HCT116 (cell line): Measurements from ENCODE around the gene FAM83F. TPM values are rescaled to one million over a fixed set of nuclear protein-coding genes. Genes with fewer than 3 reads are reported as not detected.

Experiments
- ATAC-seq: fragments of 200-7000 bp; cut with Tn5 transposase; 2 replicates; pipeline ENCODE4 v1.9.1; 2020; ENCODE audit warnings: mild to moderate bottlenecking, moderate library complexity
- BruUV-seq: library from RNA; stranded (reverse); fragments of 400-500 nt; replicated peaks from 2 replicates; lab custom pipeline; 2021; lab: Mats Ljungman, UMichigan
- CTCF ChIA-PET: fragments of 300-600 bp; sonication (Branson Sonifier 250); formaldehyde crosslinking; loops from one replicate; lab custom pipeline; 2021; ENCODE audit warnings: antibody characterized with exemption; lab: Charles Lee
- POLR2A ChIA-PET: fragments of 300-600, 350-600 bp; sonication (Branson Sonifier 250); formaldehyde crosslinking; loops from one replicate; lab custom pipeline; 2021; ENCODE audit warnings: antibody characterized with exemption; lab: Charles Lee
- RAD21 ChIA-PET, 2 experiments: fragments of 300-600 bp; sonication (Branson Sonifier 250); formaldehyde crosslinking; loops; one replicate each; lab custom pipeline; 2023; ENCODE audit warnings: low total read pairs in 2 of 2; ENCODE audit not compliant: uncharacterized antibody in 2 of 2, unreplicated experiment in 2 of 2, low non-redundant PET in 1 of 2; lab: Charles Lee
- DNase-seq: peaks from one replicate; pipeline ENCODE4 v3.0.0-alpha.2; 2010; ENCODE audit warnings: low read depth, low spot score
- H2AFZ ChIP-seq: fragments of 200-600 bp; shearing (Covaris generic), sonication (generic); 2 replicates; pipeline ENCODE4 v1.6.1; 2017; ENCODE audit warnings: low read depth, mixed run types, mixed read lengths, antibody characterized with exemption, low read length; ENCODE audit not compliant: poor library complexity, severe bottlenecking
- H3K27ac ChIP-seq: 2 replicates; pipeline ENCODE4 v1.5.1; 2012; ENCODE audit warnings: low read depth, low read length
- H3K27me3 ChIP-seq: fragments of 200-600 bp; sonication (generic); 2 replicates; pipeline ENCODE4 v1.6.1; 2016; ENCODE audit warnings: mixed run types, low read length, mixed read lengths; ENCODE audit not compliant: insufficient read depth
- H3K36me3 ChIP-seq, 2 experiments: fragments of 200-500 bp in 1 of 2; fragments of 200-600 bp in 1 of 2; sonication (Bioruptor generic) in 1 of 2; sonication (generic) in 1 of 2; 2 replicates each; pipeline versions ENCODE4 v1.5.1 to v1.6.1; 2014 to 2016; ENCODE audit warnings: low read length in 2 of 2, inconsistent platforms in 1 of 2, mixed read lengths in 1 of 2, mixed run types in 1 of 2; ENCODE audit not compliant: insufficient read depth in 2 of 2, control insufficient read depth in 1 of 2
- H3K4me1 ChIP-seq, 2 experiments: fragments of 200-600 bp in 1 of 2; sonication (generic) in 1 of 2; 2 replicates each; pipeline versions ENCODE4 v1.5.1 to v1.6.1; 2012 to 2017; ENCODE audit warnings: low read length in 2 of 2, inconsistent platforms in 1 of 2, mild to moderate bottlenecking in 1 of 2, mixed read lengths in 1 of 2, mixed run types in 1 of 2, moderate library complexity in 1 of 2; ENCODE audit not compliant: insufficient read depth in 2 of 2, control insufficient read depth in 1 of 2
- H3K4me2 ChIP-seq: fragments of 200-600 bp; sonication (generic); 2 replicates; pipeline ENCODE4 v1.6.1; 2017; ENCODE audit warnings: mixed run types, low read length, mixed read lengths
- H3K4me3 ChIP-seq, 2 experiments: fragments of 200-600 bp in 1 of 2; sonication (generic) in 1 of 2; replicated peaks in 1 of 2; 2 replicates each; pipeline ENCODE4 v1.5.1; 2011 to 2016; ENCODE audit warnings: low read length in 2 of 2, control low read depth in 1 of 2, low read depth in 1 of 2, mild to moderate bottlenecking in 1 of 2, mixed read lengths in 1 of 2, mixed run types in 1 of 2
- H3K79me2 ChIP-seq: fragments of 200-600 bp; sonication (generic); 2 replicates; pipeline ENCODE4 v1.6.1; 2017; ENCODE audit warnings: mild to moderate bottlenecking, mixed run types, low read length, moderate library complexity, mixed read lengths; ENCODE audit not compliant: insufficient read depth
- H3K9ac ChIP-seq: fragments of 200-600 bp; sonication (generic); 2 replicates; pipeline ENCODE4 v1.6.1; 2016; ENCODE audit warnings: low read length, mixed read lengths
- H3K9me2 ChIP-seq: fragments of 200-600 bp; sonication (generic), shearing (Covaris generic); 2 replicates; pipeline ENCODE4 v1.6.1; 2017; ENCODE audit warnings: mixed run types, mild to moderate bottlenecking, moderate library complexity; ENCODE audit not compliant: insufficient read depth
- H3K9me3 ChIP-seq, 2 experiments: fragments of 200-500 bp in 1 of 2; fragments of 200-600 bp in 1 of 2; sonication (Bioruptor generic) in 1 of 2; sonication (generic) in 1 of 2; 2 replicates each; pipeline ENCODE4 v1.6.1; 2014 to 2017; ENCODE audit warnings: low read length in 2 of 2, mixed read lengths in 2 of 2, inconsistent platforms in 1 of 2, low read depth in 1 of 2, mild to moderate bottlenecking in 1 of 2, mixed run types in 1 of 2, moderate library complexity in 1 of 2; ENCODE audit not compliant: control insufficient read depth in 1 of 2, insufficient read depth in 1 of 2
- H4K20me1 ChIP-seq: fragments of 200-600 bp; sonication (generic), shearing (Covaris generic); 2 replicates; pipeline ENCODE4 v1.6.1; 2017; ENCODE audit warnings: mixed run types, mild to moderate bottlenecking, moderate library complexity; ENCODE audit not compliant: insufficient read depth
- ATF3 ChIP-seq: IDR thresholded peaks from 2 replicates; pipeline ENCODE4 v1.6.1; 2012
- CBX3 ChIP-seq: IDR thresholded peaks from 2 replicates; pipeline ENCODE4 v1.6.1; 2012; ENCODE audit warnings: low read depth
- CEBPB ChIP-seq: IDR thresholded peaks from 2 replicates; pipeline ENCODE4 v1.6.1; 2012; ENCODE audit warnings: low read depth
- CTCF ChIP-seq, 3 experiments: fragments of 200-600 bp in 1 of 3; sonication (generic) in 1 of 3; IDR thresholded peaks in 2 of 3; conservative IDR thresholded peaks in 1 of 3; 2 replicates each; pipeline ENCODE4 v1.5.1; 2012 to 2017; ENCODE audit warnings: low read depth in 2 of 3, low read length in 2 of 3, antibody characterized with exemption in 1 of 3, borderline replicate concordance in 1 of 3, control low read depth in 1 of 3, mild to moderate bottlenecking in 1 of 3, mixed read lengths in 1 of 3, mixed run types in 1 of 3, moderate library complexity in 1 of 3; ENCODE audit not compliant: insufficient read depth in 1 of 3
- EGR1 ChIP-seq: IDR thresholded peaks from 2 replicates; pipeline ENCODE4 v1.6.1; 2012; ENCODE audit warnings: low read depth
- EZH2phosphoT487 ChIP-seq: fragments of 200-600 bp; IDR thresholded peaks from 2 replicates; pipeline ENCODE4 v1.6.1; 2018; ENCODE audit warnings: antibody characterized with exemption, borderline replicate concordance
- FOSL1 ChIP-seq: IDR thresholded peaks from 2 replicates; pipeline ENCODE4 v1.6.1; 2012; ENCODE audit warnings: low read depth
- JUND ChIP-seq: IDR thresholded peaks from 2 replicates; pipeline ENCODE4 v1.6.1; 2012
- MAX ChIP-seq: IDR thresholded peaks from 2 replicates; pipeline ENCODE4 v1.6.1; 2012
- POLR2A ChIP-seq: IDR thresholded peaks from 2 replicates; pipeline ENCODE4 v1.7.0; 2011; ENCODE audit warnings: borderline replicate concordance; ENCODE audit not compliant: insufficient read depth, insufficient read length; ENCODE audit errors: extremely low read depth
- POLR2AphosphoS5 ChIP-seq: IDR thresholded peaks from 2 replicates; pipeline ENCODE4 v1.6.1; 2011; ENCODE audit warnings: mild to moderate bottlenecking, low read depth, low read length, moderate library complexity
- RAD21 ChIP-seq: IDR thresholded peaks from 2 replicates; pipeline ENCODE4 v1.6.1; 2012; ENCODE audit warnings: low read depth, mild to moderate bottlenecking
- REST ChIP-seq: IDR thresholded peaks from 2 replicates; pipeline ENCODE4 v1.6.1; 2012; ENCODE audit warnings: low read depth
- SIN3A ChIP-seq: IDR thresholded peaks from 2 replicates; pipeline ENCODE4 v1.6.1; 2012; ENCODE audit warnings: low read depth
- SP1 ChIP-seq: IDR thresholded peaks from 2 replicates; pipeline ENCODE4 v1.6.1; 2012; ENCODE audit warnings: low read depth
- SRF ChIP-seq: IDR thresholded peaks from 2 replicates; pipeline ENCODE4 v1.6.1; 2012; ENCODE audit warnings: low read depth
- TCF7L2 ChIP-seq: IDR thresholded peaks from 2 replicates; pipeline ENCODE4 v1.7.0; 2011; ENCODE audit warnings: borderline replicate concordance, inconsistent platforms; ENCODE audit not compliant: insufficient read depth, insufficient read length; ENCODE audit errors: extremely low read depth
- ZBTB33 ChIP-seq: IDR thresholded peaks from 2 replicates; pipeline ENCODE4 v1.6.1; 2011; ENCODE audit warnings: mild to moderate bottlenecking, low read length, moderate library complexity; ENCODE audit not compliant: insufficient replicate concordance; ENCODE audit errors: extremely low read depth
- ZNF274 ChIP-seq: fragments of 200-500 bp; sonication (Bioruptor generic); IDR thresholded peaks from 2 replicates; pipeline ENCODE4 v1.6.1; 2014; ENCODE audit warnings: mild to moderate bottlenecking, low read depth, low read length, inconsistent platforms
- intact Hi-C: fragments of 100-400 bp; cut with micrococcal nuclease; formaldehyde crosslinking; loops from 2 replicates; pipeline ENCODE4 v1.10.0; 2022
- total RNA-seq: library from RNA; stranded (reverse); gene quantifications from one replicate; pipeline ENCODE4 v1.2.1, GENCODE V29; 2021; ENCODE audit not compliant: unreplicated experiment

FAM83F gene
- total RNA-seq, 1 experiment from 2014 or later = 24.5 TPM

- ATAC-seq (no peak), DNase-seq (no peak)
- POLR2A ChIA-PET = no interaction called here
- CTCF ChIA-PET = no interaction called here
- intact Hi-C loops = no loop called here
- Histone ChIP-seq H3K4me2 (no peak overlapping the region), H3K79me2 (no peaks in the 10 kb centered on the region), H3K4me1 (no peaks in the 10 kb centered on the region), H3K27me3 (peaks cover 33% of the 10 kb centered on the region; the same call in 1 of the 2 replicates), H3K36me3 (no peaks in the 10 kb centered on the region), H3K27ac (no peak overlapping the region), H4K20me1 (no peaks in the 10 kb centered on the region), H3K9me2 (no peaks in the 10 kb centered on the region), H3K9ac (no peak overlapping the region), H2AFZ (no peak overlapping the region), H3K9me3 (no peaks in the 10 kb centered on the region), H3K4me3 (no peak overlapping the region)
- BruUV-seq = no TSS peak
- TF ChIP-seq JUND (no peak), SIN3A (no peak), ATF3 (no peak), RAD21 (no peak), CEBPB (no peak), FOSL1 (no peak), REST (no peak), CTCF (IDR thresholded peaks at IDR 0.05 in 2 of 3, conservative IDR thresholded peaks at IDR 0.05 in 1 of 3; ENCODE audit: borderline replicate concordance in 1 of 3, insufficient read depth in 1 of 3, low read depth in 2 of 3, low read length in 2 of 3) (no peak), EZH2phosphoT487 (no peak), ZNF274 (no peak), POLR2A (no peak), SP1 (no peak), ZBTB33 (no peak), EGR1 (no peak), CBX3 (no peak), SRF (no peak), TCF7L2 (no peak), POLR2AphosphoS5 (no peak), MAX (no peak)
- RAD21 ChIA-PET = no interaction called here
Observed at GRCh38 chr22:39979458-39979857, 15.3 kb upstream of the FAM83F start.
